HepG2 (cell line): Measurements from ENCODE around the gene TMEM134. TPM values are rescaled to one million over a fixed set of nuclear protein-coding genes. Genes with fewer than 3 reads are reported as not detected.

Experiments used
- ATAD3A ChIP-seq: sonication (generic); formaldehyde crosslinking; IDR thresholded peaks from 2 replicates; pipeline ENCODE4 v1.4.0; 2020; ENCODE audit warnings: missing genetic modification reagents
- BRD4 ChIP-seq: sonication (generic); formaldehyde crosslinking; IDR thresholded peaks from 2 replicates; pipeline ENCODE4 v1.4.0; 2020; ENCODE audit warnings: missing genetic modification reagents
- CEBPG ChIP-seq: IDR thresholded peaks from 2 replicates; pipeline ENCODE4 v1.6.1; 2016
- CREM ChIP-seq, 2 experiments: sonication (generic) in 1 of 2; formaldehyde crosslinking in 1 of 2; IDR thresholded peaks; 2 replicates each; pipeline versions ENCODE4 v1.4.0 to v1.6.1; 2016 to 2020; ENCODE audit warnings: antibody characterized with exemption in 1 of 2, mild to moderate bottlenecking in 1 of 2, missing genetic modification reagents in 1 of 2
- ELF1 ChIP-seq: sonication (generic); formaldehyde crosslinking; IDR thresholded peaks from 2 replicates; pipeline ENCODE4 v1.4.0; 2020; ENCODE audit warnings: missing genetic modification reagents
- FOXJ3 ChIP-seq: sonication (generic); formaldehyde crosslinking; IDR thresholded peaks from 2 replicates; pipeline ENCODE4 v1.4.0; 2020; ENCODE audit warnings: missing genetic modification reagents, mild to moderate bottlenecking, borderline replicate concordance
- FOXO4 ChIP-seq: sonication (generic); formaldehyde crosslinking; conservative IDR thresholded peaks from 2 replicates; pipeline ENCODE4 v1.8.1; 2023; ENCODE audit warnings: missing genetic modification reagents
- IRX3 ChIP-seq: sonication (generic); formaldehyde crosslinking; IDR thresholded peaks from 2 replicates; pipeline ENCODE4 v1.8.1; 2023; ENCODE audit warnings: mild to moderate bottlenecking, low read depth, missing genetic modification reagents, borderline replicate concordance
- ISX ChIP-seq: sonication (generic); formaldehyde crosslinking; conservative IDR thresholded peaks from 2 replicates; pipeline ENCODE4 v1.5.0; 2020; ENCODE audit warnings: missing genetic modification reagents
- MED13 ChIP-seq: sonication (generic); formaldehyde crosslinking; IDR thresholded peaks from 2 replicates; pipeline ENCODE4 v1.5.0; 2020; ENCODE audit warnings: missing genetic modification reagents
- SNAPC2 ChIP-seq: sonication (generic); formaldehyde crosslinking; IDR thresholded peaks from 2 replicates; pipeline ENCODE4 v1.8.1; 2022; ENCODE audit warnings: mild to moderate bottlenecking, missing genetic modification reagents
- ZFP37 ChIP-seq: sonication (generic); formaldehyde crosslinking; IDR thresholded peaks from 2 replicates; pipeline ENCODE4 v1.4.0; 2020; ENCODE audit warnings: missing genetic modification reagents, borderline replicate concordance
- ZHX1 ChIP-seq: sonication (generic); formaldehyde crosslinking; IDR thresholded peaks from 2 replicates; pipeline ENCODE4 v1.8.1; 2022; ENCODE audit warnings: low read depth, mild to moderate bottlenecking, missing genetic modification reagents
- ZNF609 ChIP-seq: sonication (generic); formaldehyde crosslinking; IDR thresholded peaks from 2 replicates; pipeline ENCODE4 v1.4.0; 2020; ENCODE audit warnings: mild to moderate bottlenecking, missing genetic modification reagents, borderline replicate concordance
- ZNF703 ChIP-seq: sonication (generic); formaldehyde crosslinking; IDR thresholded peaks from 2 replicates; pipeline ENCODE4 v1.5.1; 2020; ENCODE audit warnings: missing genetic modification reagents, mild to moderate bottlenecking, moderate library complexity, borderline replicate concordance
- ZNF761 ChIP-seq: sonication (generic); formaldehyde crosslinking; conservative IDR thresholded peaks from 2 replicates; pipeline ENCODE4 v1.4.0; 2020; ENCODE audit warnings: mild to moderate bottlenecking, missing genetic modification reagents
- ZNF777 ChIP-seq: sonication (generic); formaldehyde crosslinking; IDR thresholded peaks from 2 replicates; pipeline ENCODE4 v1.4.0; 2020; ENCODE audit warnings: missing genetic modification reagents
- ZNF816 ChIP-seq: sonication (generic); formaldehyde crosslinking; IDR thresholded peaks from 2 replicates; pipeline ENCODE4 v1.8.0; 2022; ENCODE audit warnings: missing genetic modification reagents, mild to moderate bottlenecking, borderline replicate concordance
- polyA plus RNA-seq, 8 experiments: library from polyadenylated mRNA; depleted of rRNA in 3 of 8; stranded (reverse) in 7 of 8; unstranded in 1 of 8; fragments of >200 nt; fragmentation: Illumina TruSeq in 4 of 8; extraction: Trizol in 4 of 8; gene quantifications; 2 replicates each; pipeline versions ENCODE4 v1.2.1 to v1.2.3, GENCODE V29; 2011 to 2016; ENCODE audit warnings: low read depth in 4 of 8, missing spikeins in 1 of 8, mixed read lengths in 1 of 8; ENCODE audit not compliant: insufficient read depth in 1 of 8
- total RNA-seq, 5 experiments: library from RNA; depleted of rRNA; stranded (reverse); fragments of >200 nt; fragmentation: Illumina TruSeq; extraction: Trizol; gene quantifications; 2 replicates each; pipeline ENCODE4 v1.2.3, GENCODE V29; 2016; ENCODE audit warnings: low read depth in 1 of 5
- TF ChIP-seq, protein P1 (sequence below): sonication (generic); formaldehyde crosslinking; IDR thresholded peaks from 2 replicates; pipeline ENCODE4 v1.8.1; 2022; ENCODE audit warnings: mild to moderate bottlenecking, missing genetic modification reagents

TMEM134 gene
- total and polyA plus RNA-seq, 2 of the 13 experiments (the other 11 are each of a cell fraction or from before 2014, with no cell fraction given): 6.9 to 26.9 TPM

GRCh38 chr11:67508486-67509121 is 39.6 kb upstream of the TMEM134 start (continued):
- TF ChIP-seq ZNF761 (no peak), ZNF609 (CRISPR knock-in tag) (peak; percentile 45; the same call in 1 of the 2 replicates), ZNF777 (CRISPR knock-in tag) (no peak), ISX (CRISPR knock-in tag) (0 out of 2 replicates have a peak, but pooled peaks have one; percentile 18), BRD4 (CRISPR knock-in tag) (peak; percentile 84; the same call in 1 of the 2 replicates), MED13 (CRISPR knock-in tag) (0 out of 2 replicates have a peak, but pooled peaks have one; percentile 5), ZNF816 (CRISPR knock-in tag) (peak; percentile 58; the same call in 1 of the 2 replicates), ATAD3A (CRISPR knock-in tag) (no peak), ELF1 (CRISPR knock-in tag) (no peak), CEBPG (peak; percentile 31; the same call in 1 of the 2 replicates), FOXO4 (0 out of 2 replicates have a peak, but pooled peaks have one; percentile 88), ZFP37 (CRISPR knock-in tag) (peak; percentile 77; the same call in 1 of the 2 replicates), ZHX1 (peak; percentile 74; the same call in 1 of the 2 replicates), CREM (IDR thresholded peaks at IDR 0.05) (peak; percentile 87), CREM (CRISPR knock-in tag; IDR thresholded peaks at IDR 0.05) (peak; percentile 48; the same call in 1 of the 2 replicates), IRX3 (CRISPR knock-in tag) (no peak), FOXJ3 (no peak; the same call in 1 of the 2 replicates), ZNF703 (CRISPR knock-in tag) (no peak), SNAPC2 (CRISPR knock-in tag) (0 out of 2 replicates have a peak, but pooled peaks have one; percentile 8)
- TF ChIP-seq, protein P1, sequence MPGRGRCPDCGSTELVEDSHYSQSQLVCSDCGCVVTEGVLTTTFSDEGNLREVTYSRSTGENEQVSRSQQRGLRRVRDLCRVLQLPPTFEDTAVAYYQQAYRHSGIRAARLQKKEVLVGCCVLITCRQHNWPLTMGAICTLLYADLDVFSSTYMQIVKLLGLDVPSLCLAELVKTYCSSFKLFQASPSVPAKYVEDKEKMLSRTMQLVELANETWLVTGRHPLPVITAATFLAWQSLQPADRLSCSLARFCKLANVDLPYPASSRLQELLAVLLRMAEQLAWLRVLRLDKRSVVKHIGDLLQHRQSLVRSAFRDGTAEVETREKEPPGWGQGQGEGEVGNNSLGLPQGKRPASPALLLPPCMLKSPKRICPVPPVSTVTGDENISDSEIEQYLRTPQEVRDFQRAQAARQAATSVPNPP (CRISPR knock-in tag): no peak
